Astrocyte (in vitro differentiated cells and primary cell): Measurements from ENCODE around the gene ORAI3.

Source experiments
- CTCF ChIP-seq: IDR thresholded peaks from 2 replicates; pipeline ENCODE4 v1.5.1; 2011; ENCODE audit warnings: low read depth, mild to moderate bottlenecking, inconsistent platforms, low read length, moderate library complexity; ENCODE audit not compliant: insufficient read depth
- EZH2 ChIP-seq: IDR thresholded peaks from 2 replicates; pipeline ENCODE4 v1.6.1; 2012; ENCODE audit warnings: mild to moderate bottlenecking, low read length, inconsistent platforms; ENCODE audit not compliant: insufficient read depth

GRCh38 chr16:30980959-30981358 is 32.1 kb downstream of the ORAI3 start:
- TF ChIP-seq CTCF (no peak), EZH2 (no peak)
